BJ (cell line): Measurements from ENCODE around the gene TBR1. TPM values are rescaled to one million over a fixed set of nuclear protein-coding genes. Genes with fewer than 3 reads are reported as not detected.

Experiments
- CTCF ChIA-PET: fragments of 350-600 bp; formaldehyde crosslinking; extraction: SDS; loops from one replicate; lab custom pipeline; 2021; ENCODE audit warnings: antibody characterized with exemption, inconsistent platforms; lab: Yijun Ruan, JAX
- POLR2A ChIA-PET: fragments of 300-600 bp; sonication (Branson Sonifier 250); formaldehyde crosslinking; extraction: SDS; loops from one replicate; lab custom pipeline; 2021; ENCODE audit warnings: antibody characterized with exemption; lab: Charles Lee
- DNase-seq: peaks from one replicate; pipeline ENCODE4 v3.0.0-alpha.2; 2011; ENCODE audit warnings: low read depth
- H3K27me3 ChIP-seq: 2 replicates; pipeline ENCODE4 v1.6.0; 2011; ENCODE audit warnings: low read length; ENCODE audit not compliant: control insufficient read depth, insufficient read depth
- H3K36me3 ChIP-seq: 2 replicates; pipeline ENCODE4 v1.5.1; 2011; ENCODE audit warnings: low read length; ENCODE audit not compliant: control insufficient read depth, insufficient read depth
- H3K4me3 ChIP-seq: 2 replicates; pipeline ENCODE4 v1.5.1; 2011; ENCODE audit warnings: low read depth, mild to moderate bottlenecking, control low read depth, low read length
- polyA plus RNA-seq: library from polyadenylated mRNA; depleted of rRNA; stranded (reverse); fragments of >200 nt; gene quantifications from 2 replicates; pipeline ENCODE4 v1.2.3, GENCODE V29; 2011
- TF ChIP-seq, protein P1 (sequence below): IDR thresholded peaks from 2 replicates; pipeline ENCODE4 v1.5.1; 2011; ENCODE audit warnings: low read depth, mild to moderate bottlenecking, control low read depth, inconsistent platforms, low read length, moderate library complexity; ENCODE audit not compliant: insufficient read depth

Gene TBR1
- polyA plus RNA-seq, 1 experiment: not detected

DNA sequence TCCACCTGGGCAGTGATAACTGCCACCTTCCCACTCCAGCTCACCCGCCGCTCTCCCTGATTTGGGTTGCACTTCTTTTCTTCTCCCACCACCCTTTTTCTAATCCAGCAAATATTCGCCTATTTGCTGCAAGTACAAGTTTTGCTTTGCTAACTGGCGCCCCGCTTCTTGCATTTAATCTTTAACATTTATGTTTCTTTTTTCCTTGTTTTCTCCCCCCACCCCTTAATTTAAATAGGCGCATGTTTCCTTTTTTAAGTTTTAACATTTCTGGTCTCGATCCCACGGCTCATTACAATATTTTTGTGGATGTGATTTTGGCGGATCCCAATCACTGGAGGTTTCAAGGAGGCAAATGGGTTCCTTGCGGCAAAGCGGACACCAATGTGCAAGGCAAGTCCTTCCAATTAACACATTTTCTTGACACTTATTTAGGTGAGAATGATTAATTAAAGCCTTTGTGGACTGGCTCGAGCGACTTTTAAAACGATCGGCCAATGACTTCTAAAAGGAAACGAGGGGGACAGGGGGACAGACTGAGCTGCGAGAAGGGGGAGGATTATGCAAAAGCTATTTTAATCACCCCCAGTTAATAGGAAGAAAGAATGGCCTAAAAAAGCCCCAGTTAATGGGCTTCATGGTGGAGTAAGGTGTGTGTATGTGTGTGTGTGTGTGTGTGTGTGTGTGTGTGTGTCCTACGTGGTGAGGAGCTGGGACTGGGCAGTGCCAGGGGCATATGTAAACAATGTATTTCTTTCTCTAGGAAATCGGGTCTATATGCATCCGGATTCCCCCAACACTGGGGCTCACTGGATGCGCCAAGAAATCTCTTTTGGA, 1.6 kb downstream of the TBR1 start:
- TF ChIP-seq, protein P1, sequence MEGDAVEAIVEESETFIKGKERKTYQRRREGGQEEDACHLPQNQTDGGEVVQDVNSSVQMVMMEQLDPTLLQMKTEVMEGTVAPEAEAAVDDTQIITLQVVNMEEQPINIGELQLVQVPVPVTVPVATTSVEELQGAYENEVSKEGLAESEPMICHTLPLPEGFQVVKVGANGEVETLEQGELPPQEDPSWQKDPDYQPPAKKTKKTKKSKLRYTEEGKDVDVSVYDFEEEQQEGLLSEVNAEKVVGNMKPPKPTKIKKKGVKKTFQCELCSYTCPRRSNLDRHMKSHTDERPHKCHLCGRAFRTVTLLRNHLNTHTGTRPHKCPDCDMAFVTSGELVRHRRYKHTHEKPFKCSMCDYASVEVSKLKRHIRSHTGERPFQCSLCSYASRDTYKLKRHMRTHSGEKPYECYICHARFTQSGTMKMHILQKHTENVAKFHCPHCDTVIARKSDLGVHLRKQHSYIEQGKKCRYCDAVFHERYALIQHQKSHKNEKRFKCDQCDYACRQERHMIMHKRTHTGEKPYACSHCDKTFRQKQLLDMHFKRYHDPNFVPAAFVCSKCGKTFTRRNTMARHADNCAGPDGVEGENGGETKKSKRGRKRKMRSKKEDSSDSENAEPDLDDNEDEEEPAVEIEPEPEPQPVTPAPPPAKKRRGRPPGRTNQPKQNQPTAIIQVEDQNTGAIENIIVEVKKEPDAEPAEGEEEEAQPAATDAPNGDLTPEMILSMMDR: no peak
- no peak overlapping the region for H3K4me3 ChIP-seq
- H3K27me3 ChIP-seq: peaks cover 52% of the 10 kb centered on the region
- CTCF ChIA-PET: no interaction called here
- DNase-seq: no peak
- no peaks in the 10 kb centered on the region for H3K36me3 ChIP-seq
- POLR2A ChIA-PET: no interaction called here

DNA sequence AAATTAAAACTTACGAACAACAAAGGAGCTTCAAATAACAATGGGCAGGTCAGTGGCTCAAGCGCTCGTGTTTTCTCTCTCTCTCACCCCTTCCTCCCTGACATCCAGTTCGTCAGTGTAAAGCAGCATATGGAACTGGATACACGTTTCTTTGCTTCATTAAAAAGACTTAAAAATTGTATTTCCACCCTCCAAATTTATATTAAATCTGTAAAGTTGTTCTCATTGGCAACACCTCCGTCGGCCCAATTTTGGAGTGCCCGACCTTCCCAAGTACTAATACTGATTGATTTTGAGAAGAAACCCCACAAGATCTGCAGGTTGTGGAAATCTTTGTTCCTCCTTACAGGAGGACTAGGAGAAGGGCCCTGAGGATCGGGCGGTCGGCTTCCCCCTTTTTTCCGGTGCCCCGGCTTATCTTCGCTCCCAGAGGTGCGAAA, 2.2 kb downstream of the TBR1 start:
- H3K27me3 ChIP-seq: peaks cover 57% of the 10 kb centered on the region
- CTCF ChIA-PET: no interaction called here
- no peak for DNase-seq
- H3K36me3 ChIP-seq: no peaks in the 10 kb centered on the region
- H3K4me3 ChIP-seq: no peak overlapping the region
- TF ChIP-seq, protein P1: no peak
- POLR2A ChIA-PET: no interaction called here

DNA sequence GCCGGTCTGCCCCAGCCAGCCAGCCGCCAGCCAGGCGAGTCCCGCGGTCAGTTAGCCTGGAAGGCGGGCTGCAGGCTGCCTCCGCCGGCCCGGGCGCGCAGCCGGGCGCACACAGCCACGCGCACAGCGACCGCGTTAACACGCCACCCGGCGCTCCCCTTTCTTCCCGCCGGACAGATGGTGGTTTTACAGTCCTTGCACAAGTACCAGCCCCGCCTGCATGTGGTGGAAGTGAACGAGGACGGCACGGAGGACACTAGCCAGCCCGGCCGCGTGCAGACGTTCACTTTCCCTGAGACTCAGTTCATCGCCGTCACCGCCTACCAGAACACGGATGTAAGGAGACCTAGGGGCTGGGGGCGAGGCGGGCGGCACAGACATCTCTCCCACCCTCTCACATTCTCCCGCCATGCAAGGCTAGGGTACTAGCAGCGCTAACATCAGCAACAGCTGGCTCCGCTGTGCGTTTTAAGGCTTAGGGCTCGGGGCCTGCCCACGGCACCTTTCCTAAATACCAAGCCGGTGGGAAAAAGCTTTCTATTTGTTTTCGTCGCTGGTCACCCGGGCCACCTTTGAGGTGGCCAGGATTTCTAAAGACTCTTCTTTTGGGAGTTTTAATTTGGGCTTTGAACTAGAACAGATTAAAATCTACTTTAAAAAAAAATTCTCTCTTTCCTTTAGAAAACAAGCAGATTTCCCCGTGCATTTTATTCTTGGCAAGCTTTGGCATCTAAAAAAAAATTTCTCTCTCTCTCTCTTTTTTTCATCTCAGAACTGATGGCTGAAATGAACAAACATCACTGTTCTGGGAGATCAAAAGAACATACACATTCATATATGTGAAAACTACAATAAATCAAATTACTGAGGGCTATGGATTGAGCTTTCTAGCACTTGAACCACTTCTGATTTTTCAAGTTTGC, 2.9 kb downstream of the TBR1 start:
- CTCF ChIA-PET: no interaction called here
- POLR2A ChIA-PET: no interaction called here
- no peaks in the 10 kb centered on the region for H3K36me3 ChIP-seq

DNA sequence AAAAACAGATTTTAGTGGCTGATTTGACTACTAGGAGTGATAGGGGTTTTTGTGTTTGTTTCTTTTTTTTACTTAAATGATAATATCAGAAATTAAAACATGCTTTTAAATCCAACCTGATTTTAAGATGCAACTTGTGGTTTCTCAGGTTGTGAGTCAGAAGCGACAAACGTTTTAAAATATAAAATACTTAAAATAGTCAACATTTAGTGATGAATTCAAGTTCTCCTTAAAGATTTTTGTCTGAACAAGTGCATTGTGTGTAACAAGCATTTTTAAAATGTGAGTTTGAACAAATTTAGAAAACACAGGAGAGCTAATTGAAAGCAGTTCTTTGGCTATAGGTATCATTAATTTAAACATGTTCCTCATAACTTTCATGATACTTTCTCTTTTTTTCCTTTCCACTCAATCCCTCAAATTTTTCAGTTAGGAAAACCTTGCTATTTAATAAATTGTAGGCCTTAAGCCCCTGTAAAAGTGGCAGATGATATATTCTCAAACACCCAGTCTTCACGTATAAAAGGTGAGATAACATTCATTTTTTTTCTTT, 3.6 kb downstream of the TBR1 start:
- TF ChIP-seq, protein P1: no peak
- peaks cover 69% of the 10 kb centered on the region for H3K27me3 ChIP-seq
- POLR2A ChIA-PET: no interaction called here
- no peak for DNase-seq
- CTCF ChIA-PET: no interaction called here
- H3K4me3 ChIP-seq: no peak overlapping the region
- H3K36me3 ChIP-seq: no peaks in the 10 kb centered on the region

More for the DNA sequence above, 2.9 kb downstream of the TBR1 start:
- DNase-seq: no peak
- Histone ChIP-seq H3K4me3 (no peak overlapping the region), H3K27me3 (peaks cover 62% of the 10 kb centered on the region)
- TF ChIP-seq, protein P1: no peak
